ENCODE results near the gene CARD11.

GRCh38 chr7:2997014-2997413 is 46.7 kb downstream of the CARD11 start:
- no peak for TF ChIP-seq CTCF (conservative IDR thresholded peaks at IDR 0.05)
- TF ChIP-seq ZFX (IDR thresholded peaks at IDR 0.05) = no peak
